GM12878 (cell line): ENCODE results near the gene TIMM17B. TPM values are rescaled to one million over a fixed set of nuclear protein-coding genes. Genes with fewer than 3 reads are reported as not detected.

Source experiments
- BACH1 ChIP-seq: fragments of 450-650 bp; IDR thresholded peaks from 2 replicates; pipeline ENCODE4 v1.6.1; 2017; ENCODE audit warnings: mild to moderate bottlenecking, borderline replicate concordance
- BHLHE40 ChIP-seq, 2 experiments: fragments of 450-650 bp in 1 of 2; IDR thresholded peaks; 2 replicates each; pipeline ENCODE4 v1.6.1; 2011 to 2017; ENCODE audit warnings: low read depth in 2 of 2, borderline replicate concordance in 1 of 2, improper control_type of control experiment in 1 of 2, low read length in 1 of 2, mild to moderate bottlenecking in 1 of 2
- CBFB ChIP-seq: IDR thresholded peaks from 2 replicates; pipeline ENCODE4 v1.6.1; 2016; ENCODE audit warnings: antibody characterized with exemption, low read depth
- CREM ChIP-seq: IDR thresholded peaks from 2 replicates; pipeline ENCODE4 v1.6.1; 2014; ENCODE audit warnings: antibody characterized with exemption, low read depth
- E2F8 ChIP-seq: fragments of 450-650 bp; IDR thresholded peaks from 2 replicates; pipeline ENCODE4 v1.6.1; 2018; ENCODE audit warnings: mild to moderate bottlenecking, low read depth, moderate library complexity; ENCODE audit not compliant: partially characterized antibody
- E4F1 ChIP-seq: fragments of 450-650 bp; IDR thresholded peaks from 2 replicates; pipeline ENCODE4 v1.6.1; 2018; ENCODE audit warnings: borderline replicate concordance, mild to moderate bottlenecking; ENCODE audit not compliant: partially characterized antibody
- GABPA ChIP-seq: IDR thresholded peaks from 2 replicates; pipeline ENCODE4 v1.6.1; 2014; ENCODE audit warnings: antibody characterized with exemption, low read depth, mild to moderate bottlenecking, inconsistent platforms
- HDAC6 ChIP-seq: fragments of 200-600 bp; sonication (generic); IDR thresholded peaks from one replicate; pipeline ENCODE4 v1.8.0; 2017; ENCODE audit warnings: antibody characterized with exemption; ENCODE audit not compliant: unreplicated experiment
- JUNB ChIP-seq: IDR thresholded peaks from 2 replicates; pipeline ENCODE4 v1.6.1; 2016; ENCODE audit warnings: antibody characterized with exemption, mild to moderate bottlenecking
- KLF5 ChIP-seq: fragments of 450-650 bp; IDR thresholded peaks from 2 replicates; pipeline ENCODE4 v1.6.1; 2014; ENCODE audit warnings: mild to moderate bottlenecking; ENCODE audit not compliant: partially characterized antibody
- MLLT1 ChIP-seq: fragments of 450-650 bp; IDR thresholded peaks from 2 replicates; pipeline ENCODE4 v1.6.1; 2016; ENCODE audit warnings: mild to moderate bottlenecking
- NFYB ChIP-seq: IDR thresholded peaks from 2 replicates; pipeline ENCODE4 v1.6.1; 2011; ENCODE audit warnings: low read depth, mild to moderate bottlenecking, low read length, improper control_type of control experiment, moderate library complexity; ENCODE audit not compliant: insufficient read depth
- POLR2A ChIP-seq: IDR thresholded peaks from 2 replicates; pipeline ENCODE4 v1.6.1; 2011; ENCODE audit warnings: low read depth, mild to moderate bottlenecking, low read length
- POU2F2 ChIP-seq: IDR thresholded peaks from 3 replicates; pipeline ENCODE4 v1.6.1; 2011; ENCODE audit warnings: low read depth, mild to moderate bottlenecking, low read length, borderline replicate concordance
- RELA ChIP-seq: fragments of 450-650 bp; IDR thresholded peaks from 2 replicates; pipeline ENCODE4 v1.8.0; 2014; ENCODE audit warnings: borderline replicate concordance; ENCODE audit not compliant: partially characterized antibody
- TAF1 ChIP-seq: IDR thresholded peaks from 2 replicates; pipeline ENCODE4 v1.6.1; 2011; ENCODE audit warnings: mild to moderate bottlenecking, low read depth, low read length, borderline replicate concordance
- TARDBP ChIP-seq: IDR thresholded peaks from 2 replicates; pipeline ENCODE4 v1.6.1; 2016; ENCODE audit warnings: borderline replicate concordance
- USF2 ChIP-seq: IDR thresholded peaks from 2 replicates; pipeline ENCODE4 v1.6.1; 2011; ENCODE audit warnings: low read depth, low read length, improper control_type of control experiment, borderline replicate concordance
- polyA plus RNA-seq, 11 experiments: library from polyadenylated mRNA; depleted of rRNA in 4 of 11; unstranded in 6 of 11; stranded (reverse) in 5 of 11; fragments of >200 nt; fragmentation: Nextera tagmentation in 4 of 11; fragmentation: Illumina TruSeq in 1 of 11; extraction: Ambion mirVana in 4 of 11; extraction: Trizol in 1 of 11; gene quantifications; 1 replicate in 1 of 11; 2 replicates in 10 of 11; pipeline versions ENCODE4 v1.2.1 to v1.2.3, GENCODE V29; 2011 to 2016; ENCODE audit warnings: inconsistent platforms in 2 of 11, missing spikeins in 2 of 11, low read depth in 1 of 11
- total RNA-seq, 4 experiments: library from RNA; depleted of rRNA in 3 of 4; stranded (reverse); fragments of >200 nt in 3 of 4; fragmentation: Illumina TruSeq in 1 of 4; extraction: Trizol in 1 of 4; gene quantifications; 2 replicates each; pipeline versions ENCODE4 v1.2.1 to v1.2.3, GENCODE V29; 2013 to 2021

The TIMM17B gene
- total and polyA plus RNA-seq, 10 of the 15 experiments (the other 5 are each of a cell fraction or from before 2014, with no cell fraction given) = 4.5 to 88.7 (median 47.5) TPM

- peak; percentile 80 for TF ChIP-seq NFYB
- peak; percentile 19 for TF ChIP-seq KLF5
- peak; percentile 31; the same call in 1 of the 2 replicates for TF ChIP-seq CREM
- TF ChIP-seq USF2 = peak; percentile 68
- TF ChIP-seq HDAC6 = peak; percentile 72
- TF ChIP-seq CBFB = peak; percentile 75; the same call in 1 of the 2 replicates
- peak; percentile 96 for TF ChIP-seq MLLT1
- TF ChIP-seq E2F8 = no peak
- peak; percentile 99 for TF ChIP-seq POU2F2
- peak; percentile 77; the same call in 1 of the 2 replicates for TF ChIP-seq BACH1
- TF ChIP-seq TARDBP = peak; percentile 84; the same call in 1 of the 2 replicates
- no peak for TF ChIP-seq E4F1
- TF ChIP-seq RELA = peak; percentile 53
- TF ChIP-seq GABPA = no peak
- TF ChIP-seq TAF1 = peak; percentile 99
- TF ChIP-seq JUNB = no peak
- TF ChIP-seq POLR2A = peak; percentile 95
- TF ChIP-seq BHLHE40 (IDR thresholded peaks at IDR 0.05; ENCODE audit: borderline replicate concordance in 1 of 2, low read depth in 2 of 2, low read length in 1 of 2) = peak; percentile 86 to 94
These were observed 21.2 kb upstream of the TIMM17B start, which contains the start of gene PIM2 (continued) for GRCh38 chrX:48918643-48919340.
